HepG2 (cell line): ENCODE results near the gene ECT2. TPM values are rescaled to one million over a fixed set of nuclear protein-coding genes. Genes with fewer than 3 reads are reported as not detected.

ENCODE experiments used
- AKNA ChIP-seq: sonication (generic); formaldehyde crosslinking; IDR thresholded peaks from 2 replicates; pipeline ENCODE4 v1.4.0; 2020; ENCODE audit warnings: missing genetic modification reagents, borderline replicate concordance
- KLF15 ChIP-seq: sonication (generic); formaldehyde crosslinking; IDR thresholded peaks from 2 replicates; pipeline ENCODE4 v1.8.1; 2023; ENCODE audit warnings: borderline replicate concordance, mild to moderate bottlenecking, inconsistent platforms, missing genetic modification reagents, mixed read lengths
- MYPOP ChIP-seq: sonication (generic); formaldehyde crosslinking; IDR thresholded peaks from 2 replicates; pipeline ENCODE4 v1.8.1; 2023; ENCODE audit warnings: mild to moderate bottlenecking, moderate library complexity, missing genetic modification reagents
- ZBTB21 ChIP-seq: sonication (generic); formaldehyde crosslinking; IDR thresholded peaks from 2 replicates; pipeline ENCODE4 v1.4.0; 2020; ENCODE audit warnings: missing genetic modification reagents
- polyA plus RNA-seq, 8 experiments: library from polyadenylated mRNA; depleted of rRNA in 3 of 8; stranded (reverse) in 7 of 8; unstranded in 1 of 8; fragments of >200 nt; fragmentation: Illumina TruSeq in 4 of 8; extraction: Trizol in 4 of 8; gene quantifications; 2 replicates each; pipeline versions ENCODE4 v1.2.1 to v1.2.3, GENCODE V29; 2011 to 2016; ENCODE audit warnings: low read depth in 4 of 8, missing spikeins in 1 of 8, mixed read lengths in 1 of 8; ENCODE audit not compliant: insufficient read depth in 1 of 8
- total RNA-seq, 5 experiments: library from RNA; depleted of rRNA; stranded (reverse); fragments of >200 nt; fragmentation: Illumina TruSeq; extraction: Trizol; gene quantifications; 2 replicates each; pipeline ENCODE4 v1.2.3, GENCODE V29; 2016; ENCODE audit warnings: low read depth in 1 of 5

The ECT2 gene
- total and polyA plus RNA-seq, 2 of the 13 experiments (the other 11 are each of a cell fraction or from before 2014, with no cell fraction given), result 21.6 to 52.0 TPM

- TF ChIP-seq AKNA (CRISPR knock-in tag) (no peak), MYPOP (CRISPR knock-in tag) (no peak), ZBTB21 (CRISPR knock-in tag) (no peak), KLF15 (no peak)
Observed at GRCh38 chr3:172708921-172709773, 41.4 kb upstream of the ECT2 start (continued).
